Stimulated activated CD4-positive, alpha-beta T cell treated with anti-CD3 and anti-CD28 coated beads, Interleukin-1b, Interleukin-23, amount 100 ng/mL, for 1 hour (primary cell): ENCODE measurements around the gene KRTAP21-2.
"Not testable (repeated sequence)": the region's sequence is repeated elsewhere in the genome, so short reads cannot be mapped to it uniquely, and the experiment has no call there.

Source experiments
- DNase-seq, 2 donors: peaks; one replicate each; pipeline ENCODE4 v3.0.0-alpha.2; 2020; ENCODE audit warnings: low read depth in 2 of 2

KRTAP21-2 gene

GRCh38 chr21:30747159-30747558 lies at the start of gene KRTAP21-2:
TSS of gene KRTAP21-2 (minus strand) at chr21:30747259. CDS start at chr21:30747202, 57 bp downstream.
- DNase-seq, result no peak

GRCh38 chr21:30793581-30794314 lies 46.7 kb upstream of the KRTAP21-2 start:
- no peak for DNase-seq

DNA sequence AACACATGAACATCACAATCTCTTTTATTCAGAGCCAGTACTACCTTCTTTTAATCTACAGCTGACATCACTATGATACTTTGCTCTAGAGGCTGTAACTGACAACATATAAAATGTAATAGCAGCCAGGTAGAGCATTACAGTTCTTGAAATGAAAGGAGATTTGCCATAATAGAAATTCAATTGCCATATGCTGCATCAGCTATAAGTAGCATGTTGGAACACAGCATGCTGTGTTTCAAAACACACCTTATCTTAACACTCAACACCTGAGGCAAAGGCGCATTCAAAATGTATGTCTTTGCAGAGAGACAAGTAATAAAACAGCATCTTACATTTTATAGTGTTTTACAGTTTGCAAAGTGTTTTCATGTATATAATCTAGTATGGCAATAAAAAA lies 32.2 kb upstream of the KRTAP21-2 start:
- DNase-seq, result no peak

DNA sequence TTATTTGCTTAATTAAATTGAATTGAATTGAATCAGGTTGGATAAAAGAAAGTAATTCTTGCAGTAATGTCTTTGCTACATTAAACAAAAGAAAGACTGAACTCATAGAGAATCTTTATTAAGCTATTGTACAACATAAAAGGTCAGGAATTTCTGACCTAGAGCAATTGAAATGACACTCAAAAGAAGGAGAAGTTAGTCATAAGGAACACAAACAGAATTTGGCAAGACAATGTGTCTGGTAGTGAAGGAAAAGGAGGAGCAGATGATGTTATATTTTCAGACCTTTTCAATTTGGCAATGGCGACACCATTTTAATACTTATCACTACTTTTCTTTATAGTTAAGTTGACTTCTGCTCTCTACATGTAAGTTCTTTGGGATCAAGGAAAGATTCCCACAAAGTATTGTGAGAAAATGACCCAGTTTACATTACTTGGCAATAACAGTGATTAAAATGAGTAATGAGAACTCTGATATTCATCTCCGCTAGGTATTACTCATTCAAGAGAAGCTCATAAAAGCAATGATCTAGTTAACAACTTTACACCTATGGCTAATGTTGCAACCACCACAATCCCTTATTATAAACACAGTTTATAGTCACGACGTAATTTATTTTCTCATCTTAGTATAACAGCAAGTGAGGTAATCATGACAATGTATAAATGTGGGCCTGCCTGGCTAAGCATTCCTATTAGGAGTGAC lies 22.8 kb upstream of the KRTAP21-2 start:
- DNase-seq, result no peak

DNA sequence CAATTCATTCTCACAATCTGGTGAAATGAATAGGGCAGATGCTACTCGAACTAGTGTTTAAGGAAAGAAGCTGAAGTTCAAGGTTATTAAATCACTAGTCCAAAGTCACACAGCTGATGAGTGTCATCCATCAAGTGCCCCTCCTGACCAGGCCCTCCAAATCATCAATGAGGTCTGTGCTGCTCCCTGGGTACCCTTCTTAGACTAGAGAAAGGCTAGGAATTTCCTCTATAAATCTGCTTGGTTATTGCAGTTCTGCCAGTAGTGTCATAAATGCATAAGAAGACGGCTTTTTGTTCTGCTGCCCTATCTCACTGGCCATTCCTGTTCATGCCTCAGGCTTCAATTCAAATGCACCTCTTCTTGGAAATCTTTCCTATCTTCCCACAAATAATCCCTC lies 13.7 kb upstream of the KRTAP21-2 start:
- DNase-seq, result no peak

DNA sequence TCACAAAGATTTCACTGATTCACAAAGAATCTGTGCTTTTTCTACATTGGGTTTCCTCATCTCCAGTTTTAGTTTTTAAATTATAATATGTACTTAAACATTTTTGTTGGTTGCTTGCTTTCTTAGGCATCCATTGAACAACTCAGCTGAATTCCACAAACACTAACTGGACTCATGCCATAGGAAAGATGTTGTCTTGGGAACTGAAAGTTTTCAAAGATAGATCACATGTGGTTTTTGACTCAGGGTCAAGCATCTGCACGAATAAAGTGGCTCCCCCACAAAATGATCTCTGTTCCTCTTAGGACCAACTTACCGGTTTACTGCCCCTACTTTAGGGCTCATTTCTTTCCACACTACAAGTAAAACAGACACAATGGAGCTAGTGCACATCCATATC lies 11.2 kb upstream of the KRTAP21-2 start:
- no peak for DNase-seq

DNA sequence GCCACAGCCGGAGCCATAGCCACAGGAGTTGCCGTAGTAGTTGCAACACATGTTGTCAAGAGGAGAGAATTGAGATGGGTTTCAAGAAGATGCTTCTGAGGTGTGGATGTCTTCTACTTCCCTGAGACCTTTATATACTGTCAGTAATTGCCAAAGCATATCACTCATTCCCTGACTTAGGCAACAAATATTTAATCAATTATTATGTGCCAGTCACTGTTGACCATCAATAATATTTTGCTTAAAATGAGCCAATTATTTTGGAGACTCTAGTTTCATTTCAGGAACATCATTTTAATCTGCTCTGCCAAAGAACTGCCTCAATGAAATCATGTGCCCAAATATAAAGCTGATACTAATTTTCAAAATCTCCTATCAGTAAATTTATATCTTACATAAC lies 8.3 kb upstream of the KRTAP21-2 start, which contains the start of gene KRTAP21-1:
Gene KRTAP21-1 (minus strand): TSS at position 101 of the 400 bp plus-strand sequence. CDS start 50 bp downstream, at position 51.
- DNase-seq, result not testable (repeated sequence)

- no peak for DNase-seq
Observed at GRCh38 chr21:30740462-30740861, 6.6 kb downstream of the KRTAP21-2 start.

DNA sequence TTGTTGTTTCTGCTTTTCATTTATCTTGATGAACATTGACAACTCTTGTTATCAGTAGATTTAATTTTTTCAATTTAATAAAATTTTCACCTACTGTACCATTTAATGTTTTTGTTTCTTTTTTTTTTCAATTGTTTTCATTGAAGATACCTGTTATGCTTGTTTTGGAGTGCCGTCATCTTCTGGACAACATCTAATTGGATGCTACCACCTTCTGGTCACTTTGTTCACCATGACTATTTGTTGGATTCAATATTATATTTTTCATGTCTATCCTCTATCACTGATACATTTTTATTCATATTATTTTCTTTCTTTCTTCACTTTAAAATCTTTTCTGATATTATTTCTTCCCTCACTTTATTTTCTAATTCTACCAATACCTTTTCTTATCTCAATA lies 14.0 kb downstream of the KRTAP21-2 start:
- no peak for DNase-seq

DNA sequence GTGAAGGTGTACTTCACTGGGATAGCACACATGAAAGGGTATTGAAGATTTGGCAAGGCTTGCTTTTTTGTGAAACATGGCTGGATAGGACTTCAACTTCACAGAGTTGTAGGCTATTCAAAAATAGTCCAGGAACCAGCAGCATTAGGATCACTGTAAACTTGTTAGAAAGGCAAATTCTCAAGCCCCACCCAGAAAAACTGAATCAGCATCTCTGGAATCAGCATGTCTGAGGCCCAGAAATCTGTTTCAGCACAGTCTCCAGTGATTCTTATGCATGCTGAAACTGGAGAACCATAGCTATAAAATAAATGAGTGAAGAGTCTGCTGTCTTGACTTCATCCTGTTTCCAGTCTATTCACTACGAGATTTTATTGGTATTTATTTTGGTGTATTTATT lies 20.3 kb downstream of the KRTAP21-2 start:
- DNase-seq, result no peak

- no peak for DNase-seq
Observed at GRCh38 chr21:30719401-30719800, 27.7 kb downstream of the KRTAP21-2 start.

DNA sequence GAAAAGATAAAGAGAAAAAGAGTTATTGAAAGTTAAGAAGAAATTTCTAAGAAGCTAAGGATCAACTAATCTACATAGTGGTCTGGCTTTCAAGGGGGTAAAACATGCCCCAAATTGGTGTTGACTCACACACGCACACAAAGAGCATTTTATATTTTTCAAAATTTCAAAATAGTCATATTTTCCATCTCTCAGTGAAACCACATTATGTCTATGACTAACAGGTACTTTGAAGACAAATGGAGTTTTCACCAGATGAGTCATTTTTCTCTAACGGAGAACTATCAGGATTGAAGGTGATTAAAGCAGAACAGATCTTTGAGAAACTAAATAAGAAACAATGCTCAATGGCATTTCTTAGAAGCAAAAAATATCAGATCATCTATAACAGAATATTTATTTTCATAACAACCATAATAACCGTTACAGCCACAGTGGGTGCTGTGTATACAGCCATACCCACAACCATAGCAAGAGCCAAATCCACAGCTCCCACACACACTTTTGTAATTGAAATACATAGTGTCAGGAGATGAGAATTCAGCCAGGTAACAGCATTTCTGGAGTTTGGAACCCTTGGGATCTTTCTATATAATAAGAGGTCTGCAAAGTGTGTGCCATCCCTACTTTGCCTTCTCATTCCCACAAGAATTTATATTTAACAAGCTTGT lies 28.7 kb downstream of the KRTAP21-2 start, which contains the start of gene KRTAP21-3:
Gene KRTAP21-3 (minus strand): TSS at position 539 of the 671 bp plus-strand sequence. CDS start 18 bp downstream, at position 521.
- no peak for DNase-seq

GRCh38 chr21:30717105-30717504 lies 30.0 kb downstream of the KRTAP21-2 start:
- no peak for DNase-seq

DNA sequence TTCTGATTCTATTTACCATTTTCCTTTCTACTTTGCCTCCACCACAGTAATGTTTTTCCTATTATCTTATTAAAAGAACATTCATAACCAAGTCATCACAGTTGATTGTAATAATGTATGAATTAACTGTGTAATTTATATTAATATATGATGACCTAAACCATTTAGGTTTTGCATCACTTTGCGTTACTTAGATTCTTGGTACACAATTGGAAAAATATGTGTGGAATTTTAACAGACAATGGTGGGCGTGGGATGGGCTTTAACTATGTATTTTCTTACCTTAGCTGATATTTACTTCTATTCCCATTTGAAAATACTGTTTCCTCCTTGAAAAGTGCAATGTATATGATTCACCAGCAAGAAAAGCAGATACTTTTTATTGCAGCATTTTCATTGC lies 32.1 kb downstream of the KRTAP21-2 start:
- no peak for DNase-seq

DNA sequence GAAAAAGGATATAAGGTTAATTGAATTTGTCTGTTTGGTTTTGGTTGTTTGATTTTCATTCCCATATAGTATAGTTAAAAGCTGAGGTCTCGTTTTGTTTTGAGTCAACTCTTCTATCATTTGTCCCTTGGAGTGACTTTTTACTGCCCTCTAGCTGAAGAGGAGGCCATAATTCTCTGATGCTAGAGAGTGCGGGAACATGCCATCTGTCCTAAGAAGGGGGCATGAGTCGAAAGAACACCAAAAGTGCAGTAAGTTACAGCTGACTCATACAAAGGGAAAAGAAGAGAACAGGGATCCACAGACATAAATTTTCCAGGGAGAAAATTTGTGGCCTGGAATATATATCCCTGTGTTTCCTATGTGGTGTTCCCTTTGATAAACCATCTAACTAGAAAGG lies 32.6 kb downstream of the KRTAP21-2 start:
- DNase-seq, result no peak

- DNase-seq, result no peak
Observed at GRCh38 chr21:30713766-30714165, 33.3 kb downstream of the KRTAP21-2 start.

- no peak for DNase-seq
Observed at GRCh38 chr21:30710499-30710898, 36.6 kb downstream of the KRTAP21-2 start.

- DNase-seq, result no peak
Observed at GRCh38 chr21:30707409-30707808, 39.6 kb downstream of the KRTAP21-2 start.
